ENCODE results near the gene LHX6. TPM values are rescaled to one million over a fixed set of nuclear protein-coding genes. Genes with fewer than 3 reads are reported as not detected.

LHX6 gene
- total RNA-seq, 1 experiment from 2014 or later = 1.8 TPM

DNA sequence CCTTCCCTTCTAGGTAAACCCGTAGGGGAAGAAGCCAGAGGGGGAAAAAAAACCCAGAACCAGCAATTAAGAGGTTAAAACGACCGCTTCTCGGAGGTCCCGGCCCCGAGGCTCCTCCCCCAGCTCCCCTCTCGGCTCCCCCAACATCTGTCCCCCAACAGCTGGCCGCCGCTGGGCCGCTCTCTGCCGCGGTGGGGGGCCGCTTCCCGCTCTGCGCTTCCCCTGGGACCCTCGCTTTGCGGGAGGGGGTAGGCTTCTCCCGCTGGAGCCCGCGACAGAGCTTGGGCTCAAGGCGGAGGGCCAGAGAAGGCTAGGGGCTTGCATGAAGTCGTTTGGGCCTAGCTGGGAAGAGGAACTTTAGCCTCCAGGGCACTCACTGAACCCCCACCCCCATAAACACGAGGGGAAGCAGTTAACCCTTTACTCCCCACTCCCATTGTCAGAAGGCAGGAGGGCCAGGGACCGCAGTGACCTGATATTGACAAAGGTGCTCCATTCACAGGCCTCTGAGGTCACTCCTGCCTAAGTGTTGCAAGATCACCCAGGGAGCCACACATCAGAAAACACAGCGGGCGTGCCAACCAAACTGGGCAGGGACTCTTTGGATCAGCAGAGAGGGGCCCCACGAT lies 7.5 kb downstream of the LHX6 start:
- H3K79me1 ChIP-seq (ENCODE audit: insufficient read depth, low read depth, low read length, poor library complexity, severe bottlenecking) = no peaks in the 10 kb centered on the region
- H2BK20ac ChIP-seq (ENCODE audit: low read depth, low read length, poor library complexity, severe bottlenecking) = no peak overlapping the region
- Mint-ChIP-seq H3K36me3 (ENCODE audit: insufficient read depth in 1 of 3, low read depth in 3 of 3) (peaks cover 0 to 8% (median 3%) of the 10 kb centered on the region in 3 experiments; a peak in 4 of 7 replicates), H3K27ac (no peak overlapping the region), H3K9me3 (peaks cover 6 to 9% of the 10 kb centered on the region in 2 experiments), H3K4me3 (peak overlapping the region; percentile 45 to 82), H3K4me1 (peaks cover 33 to 62% of the 10 kb centered on the region in 2 experiments), H3K27me3 (ENCODE audit: low read depth) (peaks cover 100% of the 10 kb centered on the region)
- no peaks in the 10 kb centered on the region for H3K9me3 ChIP-seq (ENCODE audit: control insufficient read depth, low read depth, low read length)
- no peak overlapping the region for H4K8ac ChIP-seq (replicated peaks; ENCODE audit: insufficient read length, low read depth, low read length)
- H4K91ac ChIP-seq (ENCODE audit: insufficient read length, low read depth, low read length) = no peak overlapping the region
- no peak overlapping the region for H3K9ac ChIP-seq (ENCODE audit: extremely low read depth, insufficient read length, low read length)
- H3K27ac ChIP-seq (ENCODE audit: insufficient read length, low read depth, low read length) = no peak overlapping the region
- no peak overlapping the region for H3K56ac ChIP-seq (ENCODE audit: insufficient read length, low read depth, low read length)
- WGBS (ENCODE audit: extremely low coverage, insufficient read length, low lambda C conversion rate) = no CpG with 5 or more reads among the region's 27 CpGs
- no peak overlapping the region for H4K5ac ChIP-seq (ENCODE audit: insufficient read length, low read depth, low read length)
- H3K23ac ChIP-seq (ENCODE audit: insufficient read length, low read depth, low read length) = no peak overlapping the region
- H3K23me2 ChIP-seq (ENCODE audit: insufficient read length, low read depth, low read length, poor library complexity, severe bottlenecking) = peaks cover 15% of the 10 kb centered on the region
- H3T11ph ChIP-seq (ENCODE audit: low read length) = no peak overlapping the region
- H3K14ac ChIP-seq (ENCODE audit: insufficient read depth, low read length) = no peak overlapping the region
- H3K18ac ChIP-seq (ENCODE audit: insufficient read length, low read depth, low read length) = no peak overlapping the region
- H2BK15ac ChIP-seq (ENCODE audit: low read depth, low read length) = no peak overlapping the region
- no peak overlapping the region for H2BK120ac ChIP-seq (ENCODE audit: low read depth, low read length, poor library complexity, severe bottlenecking)
- no peaks in the 10 kb centered on the region for H3K79me2 ChIP-seq (ENCODE audit: insufficient read depth, low read length)
- no peak overlapping the region for H2AFZ ChIP-seq (ENCODE audit: low read length)
- no peak overlapping the region for H2BK5ac ChIP-seq (ENCODE audit: insufficient read length, low read length)
- H3K4me2 ChIP-seq (ENCODE audit: insufficient read depth, insufficient read length, low read length) = peak overlapping the region; percentile 48
- peak; percentile 64 for DNase-seq
- H3K27me3 ChIP-seq (ENCODE audit: insufficient read depth, low read length) = peaks cover 94% of the 10 kb centered on the region
- TF ChIP-seq, protein P1, sequence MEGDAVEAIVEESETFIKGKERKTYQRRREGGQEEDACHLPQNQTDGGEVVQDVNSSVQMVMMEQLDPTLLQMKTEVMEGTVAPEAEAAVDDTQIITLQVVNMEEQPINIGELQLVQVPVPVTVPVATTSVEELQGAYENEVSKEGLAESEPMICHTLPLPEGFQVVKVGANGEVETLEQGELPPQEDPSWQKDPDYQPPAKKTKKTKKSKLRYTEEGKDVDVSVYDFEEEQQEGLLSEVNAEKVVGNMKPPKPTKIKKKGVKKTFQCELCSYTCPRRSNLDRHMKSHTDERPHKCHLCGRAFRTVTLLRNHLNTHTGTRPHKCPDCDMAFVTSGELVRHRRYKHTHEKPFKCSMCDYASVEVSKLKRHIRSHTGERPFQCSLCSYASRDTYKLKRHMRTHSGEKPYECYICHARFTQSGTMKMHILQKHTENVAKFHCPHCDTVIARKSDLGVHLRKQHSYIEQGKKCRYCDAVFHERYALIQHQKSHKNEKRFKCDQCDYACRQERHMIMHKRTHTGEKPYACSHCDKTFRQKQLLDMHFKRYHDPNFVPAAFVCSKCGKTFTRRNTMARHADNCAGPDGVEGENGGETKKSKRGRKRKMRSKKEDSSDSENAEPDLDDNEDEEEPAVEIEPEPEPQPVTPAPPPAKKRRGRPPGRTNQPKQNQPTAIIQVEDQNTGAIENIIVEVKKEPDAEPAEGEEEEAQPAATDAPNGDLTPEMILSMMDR (conservative IDR thresholded peaks at IDR 0.05) = no peak
- H4K20me1 ChIP-seq (ENCODE audit: control insufficient read depth, insufficient read depth, insufficient read length) = peaks cover 2% of the 10 kb centered on the region
- H2BK12ac ChIP-seq (ENCODE audit: insufficient read length, low read depth, low read length) = no peak overlapping the region
- peaks cover 4% of the 10 kb centered on the region; the same call in 1 of the 2 replicates for H3K4me1 ChIP-seq (ENCODE audit: insufficient read depth, low read length)
- H2AK5ac ChIP-seq (ENCODE audit: insufficient read length, low read length) = no peak overlapping the region
- no peak overlapping the region for H3K4ac ChIP-seq (ENCODE audit: low read depth, low read length)

All from H9 (cell line).